ENCODE measurements around the gene C9orf153.

GRCh38 chr9:86184138-86184524, 75.3 kb downstream of the C9orf153 start:
- TF ChIP-seq ATF3 (IDR thresholded peaks at IDR 0.05): no peak
- TF ChIP-seq SIN3A (IDR thresholded peaks at IDR 0.05; ENCODE audit: low read depth): no peak
- no peak for TF ChIP-seq POLR2A (IDR thresholded peaks at IDR 0.05; ENCODE audit: borderline replicate concordance, extremely low read depth, insufficient read depth, insufficient read length)
- TF ChIP-seq EZH2phosphoT487 (IDR thresholded peaks at IDR 0.05; ENCODE audit: borderline replicate concordance): no peak
- TF ChIP-seq JUND (IDR thresholded peaks at IDR 0.05): no peak
- no peak for TF ChIP-seq CTCF (IDR thresholded peaks at IDR 0.05 in 2 of 3, conservative IDR thresholded peaks at IDR 0.05 in 1 of 3; ENCODE audit: borderline replicate concordance in 1 of 3, insufficient read depth in 1 of 3, low read depth in 2 of 3, low read length in 2 of 3)
- no peak for TF ChIP-seq MAX (IDR thresholded peaks at IDR 0.05)

All from HCT116 (cell line).